Skeletal muscle tissue (tissue), 4 donors: ENCODE data around the gene TIMP2. TPM values are rescaled to one million over a fixed set of nuclear protein-coding genes. Genes with fewer than 3 reads are reported as not detected.

Experiments
- H3K27ac ChIP-seq: one replicate; pipeline ENCODE4 v1.7.0; 2013; ENCODE audit warnings: mild to moderate bottlenecking, low read depth, low read length, inconsistent platforms
- H3K27me3 ChIP-seq, 3 donors: one replicate each; pipeline ENCODE4 v1.7.0; 2013; ENCODE audit warnings: low read length in 3 of 3; ENCODE audit not compliant: control insufficient read depth in 3 of 3, insufficient read depth in 3 of 3
- H3K36me3 ChIP-seq, 3 donors: one replicate each; pipeline ENCODE4 v1.7.0; 2013; ENCODE audit warnings: low read length in 3 of 3; ENCODE audit not compliant: control insufficient read depth in 3 of 3, insufficient read depth in 3 of 3
- H3K4me1 ChIP-seq, 3 donors: one replicate each; pipeline ENCODE4 v1.7.0; 2013; ENCODE audit warnings: low read length in 3 of 3, mild to moderate bottlenecking in 3 of 3; ENCODE audit not compliant: control insufficient read depth in 3 of 3, insufficient read depth in 3 of 3
- H3K4me3 ChIP-seq, 3 donors: one replicate each; pipeline ENCODE4 v1.7.0; 2013; ENCODE audit warnings: low read length in 3 of 3
- H3K9ac ChIP-seq, 3 donors: one replicate each; pipeline ENCODE4 v1.7.0; 2013; ENCODE audit warnings: low read length in 3 of 3, mild to moderate bottlenecking in 3 of 3, moderate library complexity in 2 of 3, low read depth in 1 of 3
- H3K9me3 ChIP-seq, 3 donors: one replicate each; pipeline ENCODE4 v1.7.0; 2013; ENCODE audit warnings: low read length in 3 of 3; ENCODE audit not compliant: control insufficient read depth in 3 of 3
- total RNA-seq: library from RNA; depleted of rRNA; stranded (reverse); fragments of >200 nt; gene quantifications from one replicate; pipeline ENCODE4 v1.2.3, GENCODE V29; 2014
- donor health status: Osteomylitis.

Gene TIMP2
- total RNA-seq, 1 donor from 2014 or later: 39.7 TPM

GRCh38 chr17:78815696-78816095 is 109.5 kb downstream of the TIMP2 start:
- Histone ChIP-seq H3K9me3 (no peaks in the 10 kb centered on the region), H3K4me1 (peaks cover 12 to 24% (median 17%) of the 10 kb centered on the region in 3 donors), H3K27ac (no peak overlapping the region), H3K36me3 (peaks cover 66 to 89% (median 79%) of the 10 kb centered on the region in 3 donors), H3K27me3 (no peaks in the 10 kb centered on the region), H3K9ac (no peak overlapping the region), H3K4me3 (no peak overlapping the region)

- Histone ChIP-seq H3K27ac (peak overlapping the region; percentile 61), H3K4me1 (peaks cover 10 to 17% (median 13%) of the 10 kb centered on the region in 3 donors), H3K27me3 (no peaks in the 10 kb centered on the region), H3K36me3 (peaks cover 58 to 83% (median 78%) of the 10 kb centered on the region in 3 donors), H3K4me3 (no peak overlapping the region), H3K9ac (no peak overlapping the region), H3K9me3 (no peaks in the 10 kb centered on the region)
Observed at GRCh38 chr17:78812855-78813254, 112.3 kb downstream of the TIMP2 start.

- Histone ChIP-seq H3K9me3 (no peaks in the 10 kb centered on the region), H3K27me3 (no peaks in the 10 kb centered on the region), H3K27ac (no peak overlapping the region), H3K4me3 (no peak overlapping the region), H3K4me1 (peaks cover 4 to 7% (median 4%) of the 10 kb centered on the region in 3 donors), H3K36me3 (peaks cover 61 to 76% (median 75%) of the 10 kb centered on the region in 3 donors), H3K9ac (no peak overlapping the region)
Observed at GRCh38 chr17:78808163-78808562, 117.0 kb downstream of the TIMP2 start.

DNA sequence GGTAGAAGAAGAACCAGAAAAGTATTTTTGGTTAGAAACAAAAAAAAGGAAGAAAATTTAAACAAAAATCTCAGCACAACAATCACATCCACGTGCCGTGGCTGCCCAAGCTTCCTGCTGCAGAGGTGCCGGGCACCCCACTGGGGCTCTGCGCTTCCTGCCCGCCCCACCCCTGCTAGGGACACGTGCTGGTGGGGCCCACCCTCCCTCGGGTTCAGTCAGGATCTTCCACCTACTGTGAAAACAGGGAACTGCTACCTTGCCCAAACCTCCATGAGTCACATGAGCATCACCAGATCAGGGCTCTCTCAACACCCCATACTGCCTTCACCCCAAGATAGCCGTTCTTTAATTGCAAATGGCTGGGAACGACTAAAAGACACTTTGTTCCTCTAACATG is 118.7 kb downstream of the TIMP2 start:
- peaks cover 56 to 74% (median 73%) of the 10 kb centered on the region in 3 donors for H3K36me3 ChIP-seq

GRCh38 chr17:78805301-78805700 is 119.9 kb downstream of the TIMP2 start:
- H3K9ac ChIP-seq: no peak overlapping the region
- no peaks in the 10 kb centered on the region for H3K9me3 ChIP-seq
- H3K4me1 ChIP-seq: peaks cover 0 to 4% (median 2%) of the 10 kb centered on the region in 3 donors
- H3K36me3 ChIP-seq: peaks cover 53 to 66% (median 63%) of the 10 kb centered on the region in 3 donors
- H3K27ac ChIP-seq: peak overlapping the region; percentile 61
- H3K27me3 ChIP-seq: no peaks in the 10 kb centered on the region
- H3K4me3 ChIP-seq: no peak overlapping the region

More for the DNA sequence above, 118.7 kb downstream of the TIMP2 start:
- no peak overlapping the region for H3K9ac ChIP-seq
- no peaks in the 10 kb centered on the region for H3K27me3 ChIP-seq
- peaks cover 0 to 4% (median 2%) of the 10 kb centered on the region in 3 donors for H3K4me1 ChIP-seq
- peak overlapping the region; percentile 38 for H3K27ac ChIP-seq
- no peaks in the 10 kb centered on the region for H3K9me3 ChIP-seq
- H3K4me3 ChIP-seq: no peak overlapping the region

- peaks cover 0 to 4% (median 4%) of the 10 kb centered on the region in 3 donors for H3K4me1 ChIP-seq
- no peaks in the 10 kb centered on the region for H3K27me3 ChIP-seq
- peak overlapping the region; percentile 61 for H3K27ac ChIP-seq
- no peak overlapping the region for H3K9ac ChIP-seq
- no peaks in the 10 kb centered on the region for H3K9me3 ChIP-seq
- peaks cover 52 to 62% (median 61%) of the 10 kb centered on the region in 3 donors for H3K36me3 ChIP-seq
- no peak overlapping the region for H3K4me3 ChIP-seq
Observed at GRCh38 chr17:78804777-78805176, 120.4 kb downstream of the TIMP2 start.

DNA sequence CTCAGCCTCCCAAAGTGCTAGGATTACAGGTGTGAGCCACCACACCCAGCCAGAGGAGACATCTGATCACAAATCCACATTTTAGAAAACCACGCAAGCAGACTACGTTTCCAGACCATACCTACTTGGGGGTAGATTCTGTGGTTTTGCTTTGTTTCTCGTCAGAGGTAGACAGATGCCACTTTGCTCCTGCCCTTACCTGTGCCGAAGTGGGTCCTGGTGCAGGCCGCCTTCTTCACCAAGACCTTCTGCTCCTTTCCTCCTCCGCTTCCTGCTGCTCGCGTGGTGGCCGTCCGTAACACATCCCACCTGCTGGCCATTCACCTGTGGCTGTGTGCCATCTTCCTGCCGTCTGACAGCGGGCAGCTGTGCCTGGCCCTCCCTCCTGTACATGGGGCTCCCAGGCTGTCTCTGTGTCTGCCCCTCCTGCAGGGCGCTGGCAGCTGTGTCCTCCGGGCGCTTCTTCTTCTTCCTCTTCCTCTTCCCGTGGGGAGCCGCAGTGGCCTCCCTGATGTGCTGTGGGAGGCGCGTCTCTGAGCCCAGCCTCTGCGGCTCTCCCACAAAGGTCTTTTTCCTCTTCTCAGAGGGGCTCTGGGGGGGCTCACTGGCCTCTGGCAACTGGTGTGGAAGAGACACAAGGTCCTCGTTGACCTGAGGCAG is 121.9 kb downstream of the TIMP2 start:
- H3K27ac ChIP-seq: no peak overlapping the region
- no peaks in the 10 kb centered on the region for H3K9me3 ChIP-seq
- peaks cover 0 to 16% (median 10%) of the 10 kb centered on the region in 3 donors for H3K4me1 ChIP-seq
- no peaks in the 10 kb centered on the region for H3K27me3 ChIP-seq
- no peak overlapping the region for H3K9ac ChIP-seq
- H3K36me3 ChIP-seq: peaks cover 54 to 65% (median 62%) of the 10 kb centered on the region in 3 donors
- H3K4me3 ChIP-seq: peak overlapping the region in 1 of 3 donors; percentile 1

Other genes starting within 250 kb of the TIMP2 start
- gene CYTH1, start 143.1 kb downstream of the TIMP2 start, total RNA-seq: 17.7 TPM
- gene USP36, start 84.6 kb downstream of the TIMP2 start, total RNA-seq: 25.6 TPM
- 1.6 TPM for gene CEP295NL, start 22.2 kb downstream of the TIMP2 start, total RNA-seq
- 55.8 TPM for gene LGALS3BP, start 54.5 kb upstream of the TIMP2 start, total RNA-seq
- 21.9 TPM for gene CANT1, start 84.4 kb upstream of the TIMP2 start, total RNA-seq
- gene C1QTNF1, start 98.8 kb upstream of the TIMP2 start, total RNA-seq: 6.8 TPM
- gene ENGASE, start 149.4 kb upstream of the TIMP2 start, total RNA-seq: 12.5 TPM